ENCODE data around the gene PCNT. TPM values are rescaled to one million over a fixed set of nuclear protein-coding genes. Genes with fewer than 3 reads are reported as not detected.
A peak's percentile ranks its signal among the peaks of the same experiment; 100 is the strongest.

The PCNT gene
- total and polyA plus RNA-seq, 2 of the 8 experiments (the other 6 are each of a cell fraction or from before 2014, with no cell fraction given), result 9.9 to 45.1 TPM

DNA sequence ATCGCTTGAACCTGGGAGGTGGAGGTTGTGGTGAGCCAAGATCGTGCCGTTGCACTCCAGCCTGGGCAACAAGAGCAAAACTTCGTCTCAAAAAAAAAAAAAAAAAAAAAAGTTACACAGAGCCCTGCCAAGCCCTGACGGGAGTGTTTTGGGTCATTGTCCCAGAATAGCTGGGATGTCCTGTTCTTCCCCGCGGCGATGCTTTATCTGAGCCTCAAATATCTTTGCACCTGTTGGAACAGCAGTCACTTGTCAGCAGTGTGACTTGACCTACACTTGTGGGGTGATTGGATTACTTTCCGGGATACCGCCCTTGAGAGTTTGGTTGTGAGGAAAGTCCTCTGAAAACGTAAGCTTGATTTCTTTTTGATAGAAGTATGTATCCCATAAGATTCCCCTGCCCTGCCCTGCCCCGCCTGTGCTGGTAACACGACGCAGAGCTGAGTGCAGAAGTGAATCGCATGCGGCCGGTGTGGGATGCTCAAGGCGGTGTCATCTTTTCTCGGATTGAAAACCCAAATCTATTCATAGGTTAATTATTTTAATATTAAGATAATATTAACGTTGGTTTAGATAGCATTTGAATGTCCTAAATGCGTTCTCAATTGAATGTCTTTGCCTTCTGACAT, 50.9 kb downstream of the PCNT start:
- H2BK12ac ChIP-seq (ENCODE audit: low read depth, low read length), result no peak overlapping the region
- no peak overlapping the region for H3K9ac ChIP-seq (replicated peaks in 1 of 4; ENCODE audit: extremely low read depth in 1 of 4, low read depth in 3 of 4, low read length in 3 of 4)
- H3K4me1 ChIP-seq (replicated peaks in 1 of 4; ENCODE audit: control insufficient read depth in 3 of 4, insufficient read depth in 4 of 4, low read length in 3 of 4), result no peaks in the 10 kb centered on the region; a peak in 2 of 7 replicates
- peaks cover 0 to 3% of the 10 kb centered on the region in 2 experiments; a peak in 1 of 4 replicates for H3K9me3 ChIP-seq (ENCODE audit: insufficient read depth in 2 of 2, low read depth in 1 of 2, low read length in 1 of 2)
- peak overlapping the region; percentile 27 for H4K91ac ChIP-seq (replicated peaks; ENCODE audit: insufficient read length, low read length)
- peaks cover 0 to 9% (median 5%) of the 10 kb centered on the region in 4 experiments; a peak in 5 of 8 replicates for H3K36me3 ChIP-seq (ENCODE audit: control insufficient read depth in 2 of 4, insufficient read depth in 4 of 4, low read length in 3 of 4)
- ChIA-PET POLR2A (ENCODE audit: partially characterized antibody) (interaction anchor here (0.6 kb wide), 1 partner anchor 86 kb away, joined by 4 read pairs; no protein-coding TSS in a partner anchor), CTCF (ENCODE audit: partially characterized antibody) (interaction anchor here (1.0 kb wide), 1 partner anchor 145 kb away, joined by 3 read pairs; no protein-coding TSS in a partner anchor)
- H3K4me2 ChIP-seq (ENCODE audit: insufficient read depth in 1 of 2, low read depth in 2 of 2, low read length in 2 of 2), result no peak overlapping the region
- no peak overlapping the region for H3K56ac ChIP-seq (replicated peaks; ENCODE audit: insufficient read length, low read depth, low read length)
- H2BK5ac ChIP-seq (ENCODE audit: low read depth, low read length), result no peak overlapping the region
- no peak overlapping the region for H3K4me3 ChIP-seq (ENCODE audit: extremely low read depth in 1 of 4, insufficient read depth in 2 of 4, low read depth in 3 of 4, low read length in 4 of 4)
- H3K14ac ChIP-seq (ENCODE audit: insufficient read length), result no peak overlapping the region
- no peak overlapping the region for H3K27ac ChIP-seq (ENCODE audit: low read depth, low read length)
- H3K23ac ChIP-seq (ENCODE audit: insufficient read length), result no peak overlapping the region
- H3K23me2 ChIP-seq (ENCODE audit: low read depth, low read length), result peaks cover 3% of the 10 kb centered on the region
- H2BK20ac ChIP-seq (ENCODE audit: low read length), result no peak overlapping the region
- DNase-seq (ENCODE audit: low read depth in 1 of 2, low spot score in 2 of 2) (no peak), FAIRE-seq (no peak)
- no peak overlapping the region for H3K18ac ChIP-seq (ENCODE audit: extremely low read depth, low read length)
- H3K4ac ChIP-seq (replicated peaks; ENCODE audit: insufficient read length, low read depth, low read length), result no peak overlapping the region
- no peak overlapping the region for H2AFZ ChIP-seq (ENCODE audit: low read length)
- whole genome bisulfite sequencing, 2 experiments (ENCODE audit: extremely low coverage in 1 of 2, insufficient coverage in 1 of 2, insufficient read length in 1 of 2, insufficient replicate concordance in 2 of 2, low coverage in 1 of 2, low lambda C conversion rate in 2 of 2, missing lambda C conversion rate in 1 of 2), result 92% methylated on average over 18 of the region's 21 CpGs; no CpG with 5 or more reads in 1 of the 2 experiments
- no peak overlapping the region for H2AK5ac ChIP-seq (ENCODE audit: low read depth, low read length)
- H4K20me1 ChIP-seq (replicated peaks in 1 of 2; ENCODE audit: control insufficient read depth in 1 of 2, insufficient read depth in 2 of 2, low read length in 2 of 2), result peaks cover 5 to 13% of the 10 kb centered on the region in 2 experiments
- H2BK15ac ChIP-seq (ENCODE audit: low read length), result no peak overlapping the region
- no peaks in the 10 kb centered on the region for H3K27me3 ChIP-seq (replicated peaks in 1 of 4; ENCODE audit: control insufficient read depth in 3 of 4, extremely low read depth in 1 of 4, insufficient read depth in 3 of 4, low read length in 3 of 4)
- no peak overlapping the region for H2BK120ac ChIP-seq (replicated peaks; ENCODE audit: low read depth, low read length)
- H3K79me2 ChIP-seq (ENCODE audit: control insufficient read depth in 1 of 2, insufficient read depth in 2 of 2, low read length in 2 of 2), result peaks cover 0 to 65% of the 10 kb centered on the region in 2 experiments; a peak in 2 of 4 replicates
- H3K79me1 ChIP-seq (ENCODE audit: low read depth, low read length), result peaks cover 26% of the 10 kb centered on the region
- H4K5ac ChIP-seq (ENCODE audit: insufficient read length, low read depth, low read length), result no peak overlapping the region
- peak overlapping the region; percentile 79; the same call in 1 of the 2 replicates for H4K8ac ChIP-seq (ENCODE audit: extremely low read depth, insufficient read depth, low read length)
- no peak for TF ChIP-seq SP4 (IDR thresholded peaks at IDR 0.05; ENCODE audit: low read length)
- TF ChIP-seq BRCA1 (IDR thresholded peaks at IDR 0.05; ENCODE audit: low read depth, low read length), result no peak
- TF ChIP-seq RFX5 (IDR thresholded peaks at IDR 0.05; ENCODE audit: borderline replicate concordance, low read depth, low read length), result no peak
- TF ChIP-seq RNF2 (IDR thresholded peaks at IDR 0.05; ENCODE audit: borderline replicate concordance, low read depth, low read length, missing control alignments, poor library complexity, severe bottlenecking), result no peak
- no peak for TF ChIP-seq ZNF274 (IDR thresholded peaks at IDR 0.05; ENCODE audit: borderline replicate concordance, extremely low read depth, low read length)
- TF ChIP-seq RAD21 (IDR thresholded peaks at IDR 0.05 in 1 of 2, conservative IDR thresholded peaks at IDR 0.05 in 1 of 2; ENCODE audit: low read depth in 2 of 2, low read length in 2 of 2), result no peak
- TF ChIP-seq CHD1 (IDR thresholded peaks at IDR 0.05; ENCODE audit: low read depth, low read length), result no peak
- TF ChIP-seq KDM5A (IDR thresholded peaks at IDR 0.05; ENCODE audit: low read length), result no peak
- TF ChIP-seq SP1 (IDR thresholded peaks at IDR 0.05; ENCODE audit: low read depth, low read length), result no peak
- no peak for TF ChIP-seq POU5F1 (IDR thresholded peaks at IDR 0.05; ENCODE audit: low read depth, low read length)
- TF ChIP-seq GTF2F1 (IDR thresholded peaks at IDR 0.05; ENCODE audit: borderline replicate concordance, low read depth, low read length), result no peak
- TF ChIP-seq SUZ12 (IDR thresholded peaks at IDR 0.05; ENCODE audit: low read length), result no peak
- TF ChIP-seq BACH1 (IDR thresholded peaks at IDR 0.05; ENCODE audit: low read length), result no peak
